HUES48 (cell line): ENCODE data around the gene HID1.
"Not testable (repeated sequence)": the region's sequence is repeated elsewhere in the genome, so short reads cannot be mapped to it uniquely, and the experiment has no call there.

Source experiments
- H3K27ac ChIP-seq: one replicate; pipeline ENCODE4 v1.7.0; 2013; ENCODE audit warnings: low read depth, low read length, inconsistent platforms
- H3K27me3 ChIP-seq: 2 replicates; pipeline ENCODE4 v1.6.1; 2013; ENCODE audit warnings: mild to moderate bottlenecking, low read length; ENCODE audit not compliant: control insufficient read depth, insufficient read depth
- H3K36me3 ChIP-seq: 2 replicates; pipeline ENCODE4 v1.6.1; 2013; ENCODE audit warnings: low read length; ENCODE audit not compliant: control insufficient read depth, insufficient read depth
- H3K4me1 ChIP-seq: 2 replicates; pipeline ENCODE4 v1.6.1; 2013; ENCODE audit warnings: mild to moderate bottlenecking, low read length; ENCODE audit not compliant: control insufficient read depth, insufficient read depth
- H3K4me3 ChIP-seq: 2 replicates; pipeline ENCODE4 v1.5.1; 2013; ENCODE audit warnings: mild to moderate bottlenecking, low read depth, low read length
- H3K9ac ChIP-seq: 2 replicates; pipeline ENCODE4 v1.6.1; 2013; ENCODE audit warnings: mild to moderate bottlenecking, low read depth, low read length, moderate library complexity
- H3K9me3 ChIP-seq: 2 replicates; pipeline ENCODE4 v1.6.1; 2013; ENCODE audit warnings: low read length; ENCODE audit not compliant: control insufficient read depth, insufficient read depth

Gene HID1

GRCh38 chr17:75009139-75009724 is 36.7 kb upstream of the HID1 start:
- H3K9me3 ChIP-seq, result no peaks in the 10 kb centered on the region
- no peak overlapping the region for H3K9ac ChIP-seq
- no peak overlapping the region for H3K4me3 ChIP-seq
- no peaks in the 10 kb centered on the region for H3K27me3 ChIP-seq
- peaks cover 10% of the 10 kb centered on the region for H3K36me3 ChIP-seq
- H3K27ac ChIP-seq, result no peak overlapping the region
- H3K4me1 ChIP-seq, result peaks cover 14% of the 10 kb centered on the region

GRCh38 chr17:75008373-75008772 is 35.8 kb upstream of the HID1 start:
- Histone ChIP-seq H3K36me3 (peaks cover 18% of the 10 kb centered on the region), H3K9ac (no peak overlapping the region), H3K4me3 (no peak overlapping the region), H3K27ac (no peak overlapping the region), H3K4me1 (peaks cover 8% of the 10 kb centered on the region), H3K27me3 (no peaks in the 10 kb centered on the region), H3K9me3 (no peaks in the 10 kb centered on the region)

GRCh38 chr17:75006653-75007052 is 34.1 kb upstream of the HID1 start:
- H3K27me3 ChIP-seq, result no peaks in the 10 kb centered on the region
- no peak overlapping the region for H3K4me3 ChIP-seq
- H3K9me3 ChIP-seq, result no peaks in the 10 kb centered on the region
- H3K36me3 ChIP-seq, result peaks cover 33% of the 10 kb centered on the region
- peaks cover 2% of the 10 kb centered on the region; the same call in 1 of the 2 replicates for H3K4me1 ChIP-seq
- H3K9ac ChIP-seq, result no peak overlapping the region
- H3K27ac ChIP-seq, result no peak overlapping the region

GRCh38 chr17:75006084-75006483 is 33.5 kb upstream of the HID1 start:
- not testable (repeated sequence) for H3K4me1 ChIP-seq, H3K27ac ChIP-seq, H3K4me3 ChIP-seq, H3K27me3 ChIP-seq, H3K9ac ChIP-seq, H3K9me3 ChIP-seq
- peaks cover 38% of the 10 kb centered on the region for H3K36me3 ChIP-seq

- Histone ChIP-seq H3K9ac (no peak overlapping the region), H3K36me3 (peaks cover 42% of the 10 kb centered on the region), H3K9me3 (no peaks in the 10 kb centered on the region), H3K27me3 (no peaks in the 10 kb centered on the region), H3K27ac (no peak overlapping the region), H3K4me1 (no peaks in the 10 kb centered on the region), H3K4me3 (no peak overlapping the region)
These were observed 32.7 kb upstream of the HID1 start for GRCh38 chr17:75005291-75005690.

GRCh38 chr17:75004371-75004770 is 31.8 kb upstream of the HID1 start:
- Histone ChIP-seq H3K9ac (no peak overlapping the region), H3K27ac (no peak overlapping the region), H3K36me3 (peaks cover 48% of the 10 kb centered on the region), H3K4me3 (no peak overlapping the region), H3K4me1 (no peaks in the 10 kb centered on the region), H3K9me3 (no peaks in the 10 kb centered on the region), H3K27me3 (no peaks in the 10 kb centered on the region)

GRCh38 chr17:75003957-75004355 is 31.4 kb upstream of the HID1 start:
- H3K36me3 ChIP-seq, result peaks cover 50% of the 10 kb centered on the region
- H3K9me3 ChIP-seq, result no peaks in the 10 kb centered on the region
- H3K4me3 ChIP-seq, result no peak overlapping the region
- H3K27me3 ChIP-seq, result no peaks in the 10 kb centered on the region
- H3K4me1 ChIP-seq, result no peaks in the 10 kb centered on the region
- H3K27ac ChIP-seq, result no peak overlapping the region
- no peak overlapping the region for H3K9ac ChIP-seq

- H3K4me3 ChIP-seq, result no peak overlapping the region
- no peaks in the 10 kb centered on the region for H3K27me3 ChIP-seq
- no peak overlapping the region for H3K27ac ChIP-seq
- no peaks in the 10 kb centered on the region for H3K9me3 ChIP-seq
- peaks cover 50% of the 10 kb centered on the region for H3K36me3 ChIP-seq
- H3K9ac ChIP-seq, result no peak overlapping the region
- H3K4me1 ChIP-seq, result no peaks in the 10 kb centered on the region
These were observed 30.8 kb upstream of the HID1 start for GRCh38 chr17:75003070-75003956.

- H3K36me3 ChIP-seq, result peaks cover 50% of the 10 kb centered on the region
- H3K4me1 ChIP-seq, result no peaks in the 10 kb centered on the region
- no peak overlapping the region for H3K9ac ChIP-seq
- H3K4me3 ChIP-seq, result no peak overlapping the region
- H3K27ac ChIP-seq, result no peak overlapping the region
- H3K27me3 ChIP-seq, result no peaks in the 10 kb centered on the region
- H3K9me3 ChIP-seq, result no peaks in the 10 kb centered on the region
These were observed 29.6 kb upstream of the HID1 start for GRCh38 chr17:75001915-75002843.

- Histone ChIP-seq H3K27me3 (no peaks in the 10 kb centered on the region), H3K4me1 (no peaks in the 10 kb centered on the region), H3K36me3 (peaks cover 43% of the 10 kb centered on the region), H3K9ac (no peak overlapping the region), H3K27ac (no peak overlapping the region), H3K4me3 (no peak overlapping the region), H3K9me3 (no peaks in the 10 kb centered on the region)
These were observed 27.0 kb upstream of the HID1 start for GRCh38 chr17:74999523-74999922.
